IPS-18a (cell line): Measurements from ENCODE around the gene TFAP2D.
A peak's percentile ranks its signal among the peaks of the same experiment; 100 is the strongest.

Experiments used
- H3K27ac ChIP-seq: one replicate; pipeline ENCODE4 v1.5.1; 2013; ENCODE audit warnings: low read length
- H3K27me3 ChIP-seq: one replicate; pipeline ENCODE4 v1.6.1; 2013; ENCODE audit warnings: mild to moderate bottlenecking, low read length; ENCODE audit not compliant: control insufficient read depth, insufficient read depth
- H3K36me3 ChIP-seq: one replicate; pipeline ENCODE4 v1.6.1; 2013; ENCODE audit warnings: low read depth, low read length; ENCODE audit not compliant: control insufficient read depth
- H3K4me1 ChIP-seq: one replicate; pipeline ENCODE4 v1.6.1; 2013; ENCODE audit warnings: low read depth, low read length; ENCODE audit not compliant: control insufficient read depth
- H3K4me3 ChIP-seq: one replicate; pipeline ENCODE4 v1.5.1; 2013; ENCODE audit warnings: low read length
- H3K9ac ChIP-seq: one replicate; pipeline ENCODE4 v1.6.1; 2013; ENCODE audit warnings: mild to moderate bottlenecking, low read length, moderate library complexity
- H3K9me3 ChIP-seq: one replicate; pipeline ENCODE4 v1.6.1; 2013; ENCODE audit warnings: low read depth, low read length; ENCODE audit not compliant: control insufficient read depth

The TFAP2D gene

GRCh38 chr6:50713226-50713625, at the start of gene TFAP2D:
TSS of gene TFAP2D (plus strand) at chr6:50713526. CDS start at chr6:50714056, 530 bp downstream.
- peaks cover 100% of the 10 kb centered on the region for H3K27me3 ChIP-seq
- peaks cover 5% of the 10 kb centered on the region for H3K9me3 ChIP-seq
- peak within 1 kb of the TSS; percentile 59 for H3K4me3 ChIP-seq
- H3K36me3 ChIP-seq, result no peaks in the 10 kb centered on the region
- no peak within 1 kb of the TSS for H3K9ac ChIP-seq
- no peak within 1 kb of the TSS for H3K27ac ChIP-seq
- peaks cover 26% of the 10 kb centered on the region for H3K4me1 ChIP-seq

- H3K27ac ChIP-seq, result no peak overlapping the region
- no peak overlapping the region for H3K4me3 ChIP-seq
- H3K9me3 ChIP-seq, result no peaks in the 10 kb centered on the region
- no peaks in the 10 kb centered on the region for H3K27me3 ChIP-seq
- H3K4me1 ChIP-seq, result peaks cover 15% of the 10 kb centered on the region
- no peaks in the 10 kb centered on the region for H3K36me3 ChIP-seq
- no peak overlapping the region for H3K9ac ChIP-seq
Measured at GRCh38 chr6:50663806-50664205, 49.5 kb upstream of the TFAP2D start.

- no peaks in the 10 kb centered on the region for H3K9me3 ChIP-seq
- H3K27me3 ChIP-seq, result no peaks in the 10 kb centered on the region
- H3K4me1 ChIP-seq, result peaks cover 15% of the 10 kb centered on the region
- no peak overlapping the region for H3K9ac ChIP-seq
- no peak overlapping the region for H3K27ac ChIP-seq
- no peaks in the 10 kb centered on the region for H3K36me3 ChIP-seq
- H3K4me3 ChIP-seq, result no peak overlapping the region
Measured at GRCh38 chr6:50666089-50666488, 47.2 kb upstream of the TFAP2D start.

GRCh38 chr6:50681213-50681824, 32.0 kb upstream of the TFAP2D start:
- H3K9ac ChIP-seq, result no peak overlapping the region

GRCh38 chr6:50689210-50689609, 24.1 kb upstream of the TFAP2D start:
- Histone ChIP-seq H3K36me3 (no peaks in the 10 kb centered on the region), H3K4me1 (no peaks in the 10 kb centered on the region), H3K27ac (no peak overlapping the region), H3K9me3 (no peaks in the 10 kb centered on the region), H3K4me3 (no peak overlapping the region), H3K27me3 (no peaks in the 10 kb centered on the region), H3K9ac (no peak overlapping the region)

More at GRCh38 chr6:50681213-50681824, 32.0 kb upstream of the TFAP2D start:
- no peaks in the 10 kb centered on the region for H3K4me1 ChIP-seq
- no peaks in the 10 kb centered on the region for H3K27me3 ChIP-seq
- H3K27ac ChIP-seq, result no peak overlapping the region
- no peaks in the 10 kb centered on the region for H3K9me3 ChIP-seq
- no peak overlapping the region for H3K4me3 ChIP-seq
- no peaks in the 10 kb centered on the region for H3K36me3 ChIP-seq

GRCh38 chr6:50691814-50692495, 21.4 kb upstream of the TFAP2D start:
- H3K4me3 ChIP-seq, result no peak overlapping the region
- no peaks in the 10 kb centered on the region for H3K27me3 ChIP-seq
- H3K9ac ChIP-seq, result no peak overlapping the region
- no peaks in the 10 kb centered on the region for H3K36me3 ChIP-seq
- H3K9me3 ChIP-seq, result no peaks in the 10 kb centered on the region
- no peaks in the 10 kb centered on the region for H3K4me1 ChIP-seq
- H3K27ac ChIP-seq, result no peak overlapping the region

GRCh38 chr6:50698546-50698945, 14.8 kb upstream of the TFAP2D start:
- H3K4me1 ChIP-seq, result no peaks in the 10 kb centered on the region
- no peaks in the 10 kb centered on the region for H3K9me3 ChIP-seq
- no peak overlapping the region for H3K4me3 ChIP-seq
- no peaks in the 10 kb centered on the region for H3K36me3 ChIP-seq
- peaks cover 39% of the 10 kb centered on the region for H3K27me3 ChIP-seq
- H3K27ac ChIP-seq, result no peak overlapping the region
- no peak overlapping the region for H3K9ac ChIP-seq

- peaks cover 44% of the 10 kb centered on the region for H3K27me3 ChIP-seq
- no peaks in the 10 kb centered on the region for H3K9me3 ChIP-seq
- H3K4me3 ChIP-seq, result no peak overlapping the region
- H3K4me1 ChIP-seq, result no peaks in the 10 kb centered on the region
- H3K36me3 ChIP-seq, result no peaks in the 10 kb centered on the region
- H3K27ac ChIP-seq, result no peak overlapping the region
- no peak overlapping the region for H3K9ac ChIP-seq
Measured at GRCh38 chr6:50699051-50699775, 14.1 kb upstream of the TFAP2D start.

GRCh38 chr6:50706575-50706974, 6.8 kb upstream of the TFAP2D start:
- H3K36me3 ChIP-seq, result no peaks in the 10 kb centered on the region
- H3K27ac ChIP-seq, result no peak overlapping the region
- H3K9ac ChIP-seq, result no peak overlapping the region
- peaks cover 97% of the 10 kb centered on the region for H3K27me3 ChIP-seq
- peak overlapping the region; percentile 60 for H3K4me3 ChIP-seq
- peaks cover 5% of the 10 kb centered on the region for H3K9me3 ChIP-seq
- peaks cover 21% of the 10 kb centered on the region for H3K4me1 ChIP-seq

- peak overlapping the region; percentile 60 for H3K4me3 ChIP-seq
- H3K27me3 ChIP-seq, result peaks cover 98% of the 10 kb centered on the region
Measured at GRCh38 chr6:50707191-50707590, 6.1 kb upstream of the TFAP2D start.

GRCh38 chr6:50707652-50708300, 5.5 kb upstream of the TFAP2D start:
- Histone ChIP-seq H3K27ac (no peak overlapping the region), H3K4me3 (peak overlapping the region; percentile 60), H3K4me1 (peaks cover 21% of the 10 kb centered on the region), H3K27me3 (peaks cover 98% of the 10 kb centered on the region), H3K36me3 (no peaks in the 10 kb centered on the region), H3K9me3 (peaks cover 5% of the 10 kb centered on the region), H3K9ac (no peak overlapping the region)

More at GRCh38 chr6:50707191-50707590, 6.1 kb upstream of the TFAP2D start:
- peaks cover 21% of the 10 kb centered on the region for H3K4me1 ChIP-seq
- no peak overlapping the region for H3K27ac ChIP-seq
- H3K36me3 ChIP-seq, result no peaks in the 10 kb centered on the region
- H3K9me3 ChIP-seq, result peaks cover 5% of the 10 kb centered on the region
- no peak overlapping the region for H3K9ac ChIP-seq
